Diencephalon (tissue), 1 donor: Measurements from ENCODE around the gene GPR171. TPM values are rescaled to one million over a fixed set of nuclear protein-coding genes. Genes with fewer than 3 reads are reported as not detected.

Source experiments
- small RNA-seq: library from RNA; depleted of rRNA; stranded (forward); fragments of <200 nt; gene quantifications from one replicate; pipeline ENCODE3, GENCODE V24; 2014
- total RNA-seq: library from RNA; depleted of rRNA; stranded (reverse); fragments of >200 nt; gene quantifications from one replicate; pipeline ENCODE4 v1.2.3, GENCODE V29; 2014

GPR171 gene, protein sequence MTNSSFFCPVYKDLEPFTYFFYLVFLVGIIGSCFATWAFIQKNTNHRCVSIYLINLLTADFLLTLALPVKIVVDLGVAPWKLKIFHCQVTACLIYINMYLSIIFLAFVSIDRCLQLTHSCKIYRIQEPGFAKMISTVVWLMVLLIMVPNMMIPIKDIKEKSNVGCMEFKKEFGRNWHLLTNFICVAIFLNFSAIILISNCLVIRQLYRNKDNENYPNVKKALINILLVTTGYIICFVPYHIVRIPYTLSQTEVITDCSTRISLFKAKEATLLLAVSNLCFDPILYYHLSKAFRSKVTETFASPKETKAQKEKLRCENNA
- total RNA-seq, result not detected

DNA sequence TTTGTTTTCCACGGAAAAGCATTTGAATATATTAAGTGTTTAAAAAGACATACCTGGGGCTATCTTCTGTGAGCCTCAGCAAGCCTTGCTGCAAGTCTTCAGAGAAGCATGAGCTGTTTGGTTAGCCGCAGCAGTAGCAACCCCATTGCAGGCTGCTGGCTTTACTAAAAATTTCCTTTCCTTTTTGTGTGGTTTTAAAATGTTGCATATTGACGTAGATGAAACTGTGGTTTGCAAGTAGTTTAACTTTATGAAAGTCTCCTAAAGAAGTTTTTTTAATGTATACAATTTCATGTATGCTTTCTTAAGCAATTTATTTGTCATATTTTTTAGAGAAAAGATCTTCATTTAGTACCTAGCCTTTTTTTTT, at the start of gene GPR171:
TSS of gene GPR171 (minus strand) at position 166 of the 370 bp plus-strand sequence. CDS start 3,830 bp downstream, outside the sequence.

Small RNAs within 50 kb of the gene (small RNA-seq; reads per million reads assigned to genes)
- gene RNA5SP145, result 0.13 reads per million

Other genes with a start within 250 kb of the GPR171 start
- gene CLRN1, start 230.5 kb downstream of the GPR171 start, total RNA-seq, result not detected
- 23.8 TPM for gene MED12L, start 117.6 kb downstream of the GPR171 start, total RNA-seq
- gene P2RY14, start 75.3 kb upstream of the GPR171 start, total RNA-seq, result 1.4 TPM
- gene GPR87, start 113.6 kb upstream of the GPR171 start, total RNA-seq, result not detected
- 3.5 TPM for gene P2RY13, start 126.3 kb upstream of the GPR171 start, total RNA-seq
- 56.5 TPM for gene P2RY12, start 181.5 kb upstream of the GPR171 start, total RNA-seq